ENCODE results near the gene RNU6-8. TPM values are rescaled to one million over a fixed set of nuclear protein-coding genes. Genes with fewer than 3 reads are reported as not detected.

Gene RNU6-8
- total RNA-seq, 1 experiment from 2014 or later: not detected

DNA sequence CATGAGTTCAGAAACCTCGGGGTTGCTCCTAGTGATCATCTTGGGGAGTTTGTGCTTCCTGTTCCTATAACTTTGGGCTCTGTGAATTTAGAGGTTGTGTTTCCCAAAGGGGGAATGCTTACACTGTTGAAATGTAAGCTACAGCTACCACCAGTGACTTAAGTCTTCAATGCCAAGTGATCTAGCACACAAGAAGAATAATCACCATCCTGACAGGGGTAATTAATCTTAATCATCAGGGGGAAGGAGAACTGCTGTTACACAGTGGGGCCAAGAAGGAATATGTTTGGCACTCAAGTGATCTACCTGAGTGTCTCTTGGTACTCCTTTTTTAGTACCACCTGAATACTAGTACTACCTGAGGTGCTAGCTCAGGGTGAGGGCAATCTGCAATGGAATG, 36.1 kb downstream of the RNU6-8 start (continued):
- TF ChIP-seq AR (CRISPR knock-in tag; IDR thresholded peaks at IDR 0.05): no peak
- no peak for TF ChIP-seq ZNF219 (CRISPR knock-in tag; IDR thresholded peaks at IDR 0.05; ENCODE audit: borderline replicate concordance)
- TF ChIP-seq, protein P1, sequence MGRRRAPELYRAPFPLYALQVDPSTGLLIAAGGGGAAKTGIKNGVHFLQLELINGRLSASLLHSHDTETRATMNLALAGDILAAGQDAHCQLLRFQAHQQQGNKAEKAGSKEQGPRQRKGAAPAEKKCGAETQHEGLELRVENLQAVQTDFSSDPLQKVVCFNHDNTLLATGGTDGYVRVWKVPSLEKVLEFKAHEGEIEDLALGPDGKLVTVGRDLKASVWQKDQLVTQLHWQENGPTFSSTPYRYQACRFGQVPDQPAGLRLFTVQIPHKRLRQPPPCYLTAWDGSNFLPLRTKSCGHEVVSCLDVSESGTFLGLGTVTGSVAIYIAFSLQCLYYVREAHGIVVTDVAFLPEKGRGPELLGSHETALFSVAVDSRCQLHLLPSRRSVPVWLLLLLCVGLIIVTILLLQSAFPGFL (CRISPR knock-in tag; IDR thresholded peaks at IDR 0.05; ENCODE audit: borderline replicate concordance): no peak
- TF ChIP-seq ZNF423 (CRISPR knock-in tag; IDR thresholded peaks at IDR 0.05): no peak

- H3K9me3 Mint-ChIP-seq: peaks cover 19% of the 10 kb centered on the region
- POLR2A ChIA-PET: no interaction called here
- CTCF ChIA-PET: no interaction called here
- no peak overlapping the region for H3K4me3 Mint-ChIP-seq
- H3K4me1 Mint-ChIP-seq: peaks cover 6% of the 10 kb centered on the region
- ATAC-seq (no peak), DNase-seq (ENCODE audit: low spot score) (no peak)
- TF ChIP-seq E2F4 (CRISPR knock-in tag; IDR thresholded peaks at IDR 0.05; ENCODE audit: borderline replicate concordance, low read depth) (no peak), ELF4 (CRISPR knock-in tag; IDR thresholded peaks at IDR 0.05; ENCODE audit: low read depth) (no peak), ZNF423 (CRISPR knock-in tag; IDR thresholded peaks at IDR 0.05) (no peak), E2F1 (CRISPR knock-in tag; IDR thresholded peaks at IDR 0.05) (no peak), ZNF671 (CRISPR knock-in tag; IDR thresholded peaks at IDR 0.05) (no peak), NR1H2 (CRISPR knock-in tag; IDR thresholded peaks at IDR 0.05) (no peak), FOXP1 (CRISPR knock-in tag; IDR thresholded peaks at IDR 0.05; ENCODE audit: borderline replicate concordance) (no peak), MAX (CRISPR knock-in tag; IDR thresholded peaks at IDR 0.05) (no peak), SP1 (CRISPR knock-in tag; conservative IDR thresholded peaks at IDR 0.05) (no peak), ZNF121 (CRISPR knock-in tag; IDR thresholded peaks at IDR 0.05) (no peak), JAZF1 (CRISPR knock-in tag; IDR thresholded peaks at IDR 0.05) (no peak)
- TF ChIP-seq, protein P2, sequence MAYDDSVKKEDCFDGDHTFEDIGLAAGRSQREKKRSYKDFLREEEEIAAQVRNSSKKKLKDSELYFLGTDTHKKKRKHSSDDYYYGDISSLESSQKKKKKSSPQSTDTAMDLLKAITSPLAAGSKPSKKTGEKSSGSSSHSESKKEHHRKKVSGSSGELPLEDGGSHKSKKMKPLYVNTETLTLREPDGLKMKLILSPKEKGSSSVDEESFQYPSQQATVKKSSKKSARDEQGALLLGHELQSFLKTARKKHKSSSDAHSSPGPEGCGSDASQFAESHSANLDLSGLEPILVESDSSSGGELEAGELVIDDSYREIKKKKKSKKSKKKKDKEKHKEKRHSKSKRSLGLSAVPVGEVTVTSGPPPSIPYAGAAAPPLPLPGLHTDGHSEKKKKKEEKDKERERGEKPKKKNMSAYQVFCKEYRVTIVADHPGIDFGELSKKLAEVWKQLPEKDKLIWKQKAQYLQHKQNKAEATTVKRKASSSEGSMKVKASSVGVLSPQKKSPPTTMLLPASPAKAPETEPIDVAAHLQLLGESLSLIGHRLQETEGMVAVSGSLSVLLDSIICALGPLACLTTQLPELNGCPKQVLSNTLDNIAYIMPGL (CRISPR knock-in tag; IDR thresholded peaks at IDR 0.05): no peak
- TF ChIP-seq, protein P3, sequence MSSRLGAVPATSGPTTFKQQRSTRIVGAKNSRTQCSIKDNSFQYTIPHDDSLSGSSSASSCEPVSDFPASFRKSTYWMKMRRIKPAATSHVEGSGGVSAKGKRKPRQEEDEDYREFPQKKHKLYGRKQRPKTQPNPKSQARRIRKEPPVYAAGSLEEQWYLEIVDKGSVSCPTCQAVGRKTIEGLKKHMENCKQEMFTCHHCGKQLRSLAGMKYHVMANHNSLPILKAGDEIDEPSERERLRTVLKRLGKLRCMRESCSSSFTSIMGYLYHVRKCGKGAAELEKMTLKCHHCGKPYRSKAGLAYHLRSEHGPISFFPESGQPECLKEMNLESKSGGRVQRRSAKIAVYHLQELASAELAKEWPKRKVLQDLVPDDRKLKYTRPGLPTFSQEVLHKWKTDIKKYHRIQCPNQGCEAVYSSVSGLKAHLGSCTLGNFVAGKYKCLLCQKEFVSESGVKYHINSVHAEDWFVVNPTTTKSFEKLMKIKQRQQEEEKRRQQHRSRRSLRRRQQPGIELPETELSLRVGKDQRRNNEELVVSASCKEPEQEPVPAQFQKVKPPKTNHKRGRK (CRISPR knock-in tag; IDR thresholded peaks at IDR 0.05; ENCODE audit: borderline replicate concordance): no peak
- TF ChIP-seq, protein P4, sequence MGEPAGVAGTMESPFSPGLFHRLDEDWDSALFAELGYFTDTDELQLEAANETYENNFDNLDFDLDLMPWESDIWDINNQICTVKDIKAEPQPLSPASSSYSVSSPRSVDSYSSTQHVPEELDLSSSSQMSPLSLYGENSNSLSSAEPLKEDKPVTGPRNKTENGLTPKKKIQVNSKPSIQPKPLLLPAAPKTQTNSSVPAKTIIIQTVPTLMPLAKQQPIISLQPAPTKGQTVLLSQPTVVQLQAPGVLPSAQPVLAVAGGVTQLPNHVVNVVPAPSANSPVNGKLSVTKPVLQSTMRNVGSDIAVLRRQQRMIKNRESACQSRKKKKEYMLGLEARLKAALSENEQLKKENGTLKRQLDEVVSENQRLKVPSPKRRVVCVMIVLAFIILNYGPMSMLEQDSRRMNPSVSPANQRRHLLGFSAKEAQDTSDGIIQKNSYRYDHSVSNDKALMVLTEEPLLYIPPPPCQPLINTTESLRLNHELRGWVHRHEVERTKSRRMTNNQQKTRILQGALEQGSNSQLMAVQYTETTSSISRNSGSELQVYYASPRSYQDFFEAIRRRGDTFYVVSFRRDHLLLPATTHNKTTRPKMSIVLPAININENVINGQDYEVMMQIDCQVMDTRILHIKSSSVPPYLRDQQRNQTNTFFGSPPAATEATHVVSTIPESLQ (CRISPR knock-in tag; IDR thresholded peaks at IDR 0.05): no peak
- TF ChIP-seq, protein P5, sequence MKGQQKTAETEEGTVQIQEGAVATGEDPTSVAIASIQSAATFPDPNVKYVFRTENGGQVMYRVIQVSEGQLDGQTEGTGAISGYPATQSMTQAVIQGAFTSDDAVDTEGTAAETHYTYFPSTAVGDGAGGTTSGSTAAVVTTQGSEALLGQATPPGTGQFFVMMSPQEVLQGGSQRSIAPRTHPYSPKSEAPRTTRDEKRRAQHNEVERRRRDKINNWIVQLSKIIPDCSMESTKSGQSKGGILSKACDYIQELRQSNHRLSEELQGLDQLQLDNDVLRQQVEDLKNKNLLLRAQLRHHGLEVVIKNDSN (CRISPR knock-in tag; IDR thresholded peaks at IDR 0.05): no peak
- H3K27me3 Mint-ChIP-seq (ENCODE audit: low read depth): no peaks in the 10 kb centered on the region
- 0 out of 2 replicates have a peak, but pooled peaks cover 3% of the 10 kb centered on the region for H3K36me3 Mint-ChIP-seq
- H3K27ac Mint-ChIP-seq: no peak overlapping the region
Measured at GRCh38 chr14:32166029-32166428, 37.0 kb downstream of the RNU6-8 start.

Data from WTC11 (cell line).